Activated naive CD8-positive, alpha-beta T cell (primary cell): ENCODE data around the gene DOCK7.
"Not testable (repeated sequence)": the region's sequence is repeated elsewhere in the genome, so short reads cannot be mapped to it uniquely, and the experiment has no call there.

Experiments used
- H3K27ac Mint-ChIP-seq: one replicate; pipeline ENCODE4 v1.8.0; 2021; ENCODE audit warnings: mixed read lengths
- H3K27me3 Mint-ChIP-seq: one replicate; pipeline ENCODE4 v1.8.0; 2021; ENCODE audit warnings: mixed read lengths
- H3K36me3 Mint-ChIP-seq: one replicate; pipeline ENCODE4 v1.8.0; 2021; ENCODE audit warnings: mixed read lengths
- H3K4me1 Mint-ChIP-seq: one replicate; pipeline ENCODE4 v1.8.0; 2021; ENCODE audit warnings: low read depth, mixed read lengths
- H3K4me3 Mint-ChIP-seq: one replicate; pipeline ENCODE4 v1.8.0; 2021; ENCODE audit warnings: mild to moderate bottlenecking, mixed read lengths
- H3K9me3 Mint-ChIP-seq: one replicate; pipeline ENCODE4 v1.8.0; 2021; ENCODE audit warnings: low read depth, mixed read lengths

DOCK7 gene

GRCh38 chr1:62676611-62677356 is 11.4 kb downstream of the DOCK7 start:
- no peaks in the 10 kb centered on the region for H3K9me3 Mint-ChIP-seq
- H3K4me3 Mint-ChIP-seq = no peak overlapping the region
- H3K27ac Mint-ChIP-seq = no peak overlapping the region
- H3K36me3 Mint-ChIP-seq = no peaks in the 10 kb centered on the region
- no peaks in the 10 kb centered on the region for H3K27me3 Mint-ChIP-seq
- H3K4me1 Mint-ChIP-seq = no peaks in the 10 kb centered on the region

DNA sequence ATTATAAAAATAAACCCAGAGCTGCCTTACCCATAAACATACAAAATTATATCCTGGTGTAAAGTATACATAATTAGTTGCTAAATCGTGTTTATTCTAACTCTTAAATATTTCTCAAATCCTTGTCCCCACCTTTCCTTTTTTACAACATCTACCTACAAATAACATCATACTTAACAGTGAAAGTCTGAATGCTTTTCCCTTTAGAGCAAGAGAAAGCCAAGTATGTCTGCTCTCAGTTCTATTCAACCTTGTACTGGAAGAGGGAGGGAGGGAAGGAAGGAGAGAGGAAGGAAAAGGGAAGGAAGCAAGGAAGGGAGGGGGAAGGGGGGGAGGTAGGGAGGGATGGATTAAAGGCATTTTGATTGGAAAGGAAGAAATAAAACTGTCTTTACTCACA is 14.6 kb downstream of the DOCK7 start:
- Mint-ChIP-seq H3K36me3 (no peaks in the 10 kb centered on the region), H3K9me3 (no peaks in the 10 kb centered on the region), H3K27me3 (no peaks in the 10 kb centered on the region), H3K4me3 (no peak overlapping the region), H3K4me1 (no peaks in the 10 kb centered on the region), H3K27ac (no peak overlapping the region)

GRCh38 chr1:62672029-62672428 is 16.2 kb downstream of the DOCK7 start:
- Mint-ChIP-seq H3K36me3 (no peaks in the 10 kb centered on the region), H3K27me3 (no peaks in the 10 kb centered on the region), H3K4me1 (no peaks in the 10 kb centered on the region), H3K27ac (no peak overlapping the region), H3K9me3 (no peaks in the 10 kb centered on the region), H3K4me3 (no peak overlapping the region)

DNA sequence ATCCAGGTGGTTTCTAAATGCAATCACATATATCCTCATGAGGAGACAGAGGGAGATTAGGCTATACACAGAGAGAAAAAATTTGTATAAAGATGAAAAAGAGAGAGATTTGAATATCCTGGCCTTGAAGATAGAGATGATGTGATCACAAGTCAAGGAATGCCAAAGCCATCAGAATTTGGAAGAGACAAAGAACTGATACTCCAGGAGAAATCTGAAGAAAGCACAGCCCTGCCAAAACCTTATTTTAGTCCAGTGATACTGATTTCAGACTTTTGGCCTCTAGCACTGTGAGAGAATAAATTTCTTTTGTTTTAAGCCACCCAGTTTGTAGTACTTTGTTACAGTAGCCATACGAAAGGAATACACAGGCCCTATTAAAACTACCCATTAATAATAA is 33.4 kb downstream of the DOCK7 start:
- no peak overlapping the region for H3K27ac Mint-ChIP-seq
- H3K9me3 Mint-ChIP-seq = no peaks in the 10 kb centered on the region
- H3K36me3 Mint-ChIP-seq = peaks cover 6% of the 10 kb centered on the region
- H3K4me1 Mint-ChIP-seq = no peaks in the 10 kb centered on the region
- H3K4me3 Mint-ChIP-seq = no peak overlapping the region
- no peaks in the 10 kb centered on the region for H3K27me3 Mint-ChIP-seq

- H3K4me3 Mint-ChIP-seq = no peak overlapping the region
- H3K27me3 Mint-ChIP-seq = no peaks in the 10 kb centered on the region
- H3K4me1 Mint-ChIP-seq = no peaks in the 10 kb centered on the region
- H3K36me3 Mint-ChIP-seq = peaks cover 6% of the 10 kb centered on the region
- H3K27ac Mint-ChIP-seq = no peak overlapping the region
- no peaks in the 10 kb centered on the region for H3K9me3 Mint-ChIP-seq
Measured at GRCh38 chr1:62652387-62652786, 35.8 kb downstream of the DOCK7 start.

DNA sequence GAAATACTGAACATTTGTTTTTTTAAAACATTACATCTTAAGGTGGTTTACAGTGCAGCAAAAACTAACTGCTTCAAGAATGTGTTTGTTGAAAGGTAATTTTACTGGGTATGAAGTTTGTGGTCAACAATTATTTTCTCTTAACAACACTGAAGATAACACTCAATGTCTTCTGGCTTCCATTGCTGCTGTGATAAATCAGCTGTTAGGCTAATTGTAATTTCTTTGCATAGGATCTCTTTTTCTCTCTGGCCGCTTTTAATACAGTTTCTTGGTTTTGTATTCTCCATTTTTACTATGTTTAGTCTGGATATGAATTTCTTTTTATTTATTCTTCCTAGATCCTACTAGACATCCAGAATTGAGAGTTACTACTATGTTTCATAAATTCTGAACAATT is 44.9 kb downstream of the DOCK7 start:
- Mint-ChIP-seq H3K4me1 (no peaks in the 10 kb centered on the region), H3K27ac (no peak overlapping the region), H3K36me3 (peaks cover 20% of the 10 kb centered on the region), H3K27me3 (no peaks in the 10 kb centered on the region), H3K4me3 (no peak overlapping the region), H3K9me3 (no peaks in the 10 kb centered on the region)

GRCh38 chr1:62637392-62638105 is 50.6 kb downstream of the DOCK7 start:
- H3K27ac Mint-ChIP-seq = no peak overlapping the region
- H3K27me3 Mint-ChIP-seq = no peaks in the 10 kb centered on the region

DNA sequence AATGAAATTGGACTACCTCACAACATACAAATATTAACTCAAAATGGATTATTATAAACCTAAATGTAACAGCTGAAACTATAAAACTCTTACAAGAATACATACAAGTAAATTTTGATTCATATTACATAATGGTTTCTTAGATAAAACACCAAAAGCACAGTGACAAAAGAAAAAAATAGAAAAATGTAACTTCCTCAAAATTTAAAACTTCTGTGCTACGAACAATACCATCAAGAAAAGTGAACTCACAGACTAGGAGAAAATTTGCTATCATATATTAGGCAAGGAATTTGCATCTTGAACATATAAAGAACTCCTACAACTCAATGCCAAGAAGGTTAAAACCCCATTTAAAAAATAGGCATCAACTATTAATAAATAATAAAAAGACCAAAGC is 59.7 kb downstream of the DOCK7 start:
- Mint-ChIP-seq H3K4me3 (no peak overlapping the region), H3K27ac (no peak overlapping the region), H3K4me1 (no peaks in the 10 kb centered on the region), H3K9me3 (peaks cover 2% of the 10 kb centered on the region), H3K27me3 (no peaks in the 10 kb centered on the region), H3K36me3 (peaks cover 34% of the 10 kb centered on the region)

More at GRCh38 chr1:62637392-62638105, 50.6 kb downstream of the DOCK7 start:
- no peak overlapping the region for H3K4me3 Mint-ChIP-seq
- H3K4me1 Mint-ChIP-seq = no peaks in the 10 kb centered on the region
- peaks cover 6% of the 10 kb centered on the region for H3K9me3 Mint-ChIP-seq
- H3K36me3 Mint-ChIP-seq = peaks cover 10% of the 10 kb centered on the region

DNA sequence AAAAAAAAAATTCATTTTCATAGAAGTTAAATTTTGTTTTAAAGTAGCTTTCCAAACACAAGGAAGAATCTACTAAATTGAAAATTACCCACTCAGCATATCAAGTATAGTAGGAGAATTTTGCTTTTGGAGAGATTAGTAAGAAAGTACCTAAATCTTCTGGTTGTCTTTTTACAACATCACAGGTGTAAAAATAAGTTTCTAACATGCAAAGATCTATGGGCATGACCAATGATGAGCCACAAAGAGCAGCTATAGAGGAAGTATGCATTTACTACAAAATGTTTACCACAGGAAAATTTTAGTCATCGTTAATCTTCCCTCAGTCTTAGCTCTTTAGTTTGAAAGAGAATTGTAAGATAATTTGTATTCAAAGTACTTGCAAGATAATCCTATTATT is 62.8 kb downstream of the DOCK7 start:
- Mint-ChIP-seq H3K4me3 (no peak overlapping the region), H3K27ac (no peak overlapping the region), H3K27me3 (no peaks in the 10 kb centered on the region), H3K9me3 (no peaks in the 10 kb centered on the region), H3K36me3 (peaks cover 16% of the 10 kb centered on the region), H3K4me1 (no peaks in the 10 kb centered on the region)

DNA sequence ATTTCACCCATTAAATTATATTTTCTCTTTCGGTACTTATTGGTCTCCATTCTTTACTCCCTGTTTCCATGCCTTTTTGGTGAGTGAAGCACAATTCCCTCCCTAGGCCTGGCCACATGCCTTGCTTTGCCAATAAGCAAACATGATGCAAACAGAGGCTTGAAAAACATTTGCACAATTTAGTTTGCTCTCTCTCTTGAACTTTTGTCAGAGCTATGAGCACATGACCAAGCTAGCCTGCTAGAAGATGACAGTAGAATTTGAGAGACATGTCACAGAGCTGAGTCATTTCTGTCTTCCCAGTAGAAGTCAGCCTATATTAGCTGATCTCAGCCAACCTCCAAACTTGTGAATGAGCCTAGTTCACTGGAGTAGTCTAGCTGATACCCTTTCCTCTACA is 66.3 kb downstream of the DOCK7 start:
- Mint-ChIP-seq H3K4me3 (no peak overlapping the region), H3K36me3 (peaks cover 14% of the 10 kb centered on the region), H3K9me3 (no peaks in the 10 kb centered on the region), H3K4me1 (no peaks in the 10 kb centered on the region), H3K27me3 (no peaks in the 10 kb centered on the region), H3K27ac (no peak overlapping the region)

- Mint-ChIP-seq H3K36me3 (peaks cover 11% of the 10 kb centered on the region), H3K27me3 (no peaks in the 10 kb centered on the region), H3K27ac (no peak overlapping the region), H3K9me3 (no peaks in the 10 kb centered on the region), H3K4me3 (no peak overlapping the region), H3K4me1 (no peaks in the 10 kb centered on the region)
Measured at GRCh38 chr1:62613890-62614289, 74.3 kb downstream of the DOCK7 start.

DNA sequence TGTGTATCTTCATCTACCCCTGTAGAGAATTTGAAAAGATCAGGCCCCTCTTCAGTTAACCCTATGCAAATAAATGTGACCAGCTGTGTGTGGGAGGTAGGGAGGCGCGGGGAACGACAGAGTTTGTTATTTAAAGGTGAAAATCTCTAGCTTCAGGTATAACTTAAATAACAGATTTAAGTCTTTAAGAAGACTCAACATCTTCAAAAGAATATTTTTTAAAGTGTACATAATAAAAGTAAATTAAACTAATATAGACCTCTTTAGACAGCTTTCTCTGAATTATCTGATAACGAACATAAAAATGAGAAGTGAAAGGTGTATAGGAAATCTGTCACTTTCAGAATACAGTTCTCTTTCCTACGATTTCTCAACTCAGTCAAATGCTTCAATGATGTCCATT is 74.9 kb downstream of the DOCK7 start:
- Mint-ChIP-seq H3K4me1 (no peaks in the 10 kb centered on the region), H3K36me3 (peaks cover 11% of the 10 kb centered on the region), H3K27me3 (no peaks in the 10 kb centered on the region), H3K4me3 (no peak overlapping the region), H3K27ac (no peak overlapping the region), H3K9me3 (no peaks in the 10 kb centered on the region)

GRCh38 chr1:62612770-62613169 is 75.4 kb downstream of the DOCK7 start:
- peaks cover 11% of the 10 kb centered on the region for H3K36me3 Mint-ChIP-seq
- no peaks in the 10 kb centered on the region for H3K4me1 Mint-ChIP-seq
- H3K9me3 Mint-ChIP-seq = no peaks in the 10 kb centered on the region
- no peaks in the 10 kb centered on the region for H3K27me3 Mint-ChIP-seq
- no peak overlapping the region for H3K4me3 Mint-ChIP-seq
- no peak overlapping the region for H3K27ac Mint-ChIP-seq

GRCh38 chr1:62610588-62610987 is 77.6 kb downstream of the DOCK7 start:
- H3K27ac Mint-ChIP-seq, H3K9me3 Mint-ChIP-seq, H3K27me3 Mint-ChIP-seq, H3K4me1 Mint-ChIP-seq, H3K36me3 Mint-ChIP-seq, H3K4me3 Mint-ChIP-seq: not testable (repeated sequence)

DNA sequence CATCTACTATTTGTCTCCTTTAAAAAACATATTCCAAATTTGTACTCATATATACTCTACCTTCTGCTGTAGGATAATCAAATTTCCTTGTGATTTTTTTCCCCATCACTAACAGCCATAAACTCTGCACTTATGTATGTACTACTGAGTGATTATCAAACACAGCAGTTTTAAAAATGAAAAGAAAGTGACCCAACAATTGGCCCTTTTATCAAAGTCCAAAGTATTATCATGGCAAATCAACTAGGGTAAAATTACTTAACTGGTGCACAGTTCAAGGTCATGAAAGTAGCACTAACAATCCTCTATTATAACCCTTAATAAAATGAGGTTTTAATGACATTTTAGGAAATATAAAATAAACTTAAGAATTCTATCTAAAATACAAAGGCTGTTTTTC is 79.3 kb downstream of the DOCK7 start:
- no peaks in the 10 kb centered on the region for H3K27me3 Mint-ChIP-seq
- H3K4me3 Mint-ChIP-seq = no peak overlapping the region
- H3K36me3 Mint-ChIP-seq = peaks cover 7% of the 10 kb centered on the region
- no peaks in the 10 kb centered on the region for H3K4me1 Mint-ChIP-seq
- no peak overlapping the region for H3K27ac Mint-ChIP-seq
- H3K9me3 Mint-ChIP-seq = no peaks in the 10 kb centered on the region

DNA sequence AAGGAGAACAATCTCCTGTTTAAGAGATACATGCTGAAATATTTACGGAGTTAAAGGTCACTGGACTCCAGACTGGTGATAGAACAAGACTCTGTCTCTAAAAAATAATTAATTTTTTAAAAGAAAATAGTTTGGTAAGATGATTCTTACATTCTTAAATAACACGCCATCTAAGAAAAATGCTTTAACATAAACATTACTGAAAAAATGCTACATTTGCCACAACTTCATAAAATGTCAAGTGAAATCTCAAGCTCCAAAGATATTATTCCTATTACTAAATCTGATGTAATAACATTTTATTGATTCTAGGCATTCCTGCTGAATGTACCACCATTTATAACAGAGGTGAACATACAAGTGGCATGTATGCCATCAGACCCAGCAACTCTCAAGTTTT is 86.7 kb downstream of the DOCK7 start:
- H3K9me3 Mint-ChIP-seq = no peaks in the 10 kb centered on the region
- H3K27ac Mint-ChIP-seq = no peak overlapping the region
- H3K27me3 Mint-ChIP-seq = no peaks in the 10 kb centered on the region
- H3K4me1 Mint-ChIP-seq = no peaks in the 10 kb centered on the region
- H3K4me3 Mint-ChIP-seq = no peak overlapping the region
- no peaks in the 10 kb centered on the region for H3K36me3 Mint-ChIP-seq
